ENCODE measurements around the gene MAP3K5.
"Not testable (repeated sequence)": the region's sequence is repeated elsewhere in the genome, so short reads cannot be mapped to it uniquely, and the experiment has no call there.

The MAP3K5 gene

DNA sequence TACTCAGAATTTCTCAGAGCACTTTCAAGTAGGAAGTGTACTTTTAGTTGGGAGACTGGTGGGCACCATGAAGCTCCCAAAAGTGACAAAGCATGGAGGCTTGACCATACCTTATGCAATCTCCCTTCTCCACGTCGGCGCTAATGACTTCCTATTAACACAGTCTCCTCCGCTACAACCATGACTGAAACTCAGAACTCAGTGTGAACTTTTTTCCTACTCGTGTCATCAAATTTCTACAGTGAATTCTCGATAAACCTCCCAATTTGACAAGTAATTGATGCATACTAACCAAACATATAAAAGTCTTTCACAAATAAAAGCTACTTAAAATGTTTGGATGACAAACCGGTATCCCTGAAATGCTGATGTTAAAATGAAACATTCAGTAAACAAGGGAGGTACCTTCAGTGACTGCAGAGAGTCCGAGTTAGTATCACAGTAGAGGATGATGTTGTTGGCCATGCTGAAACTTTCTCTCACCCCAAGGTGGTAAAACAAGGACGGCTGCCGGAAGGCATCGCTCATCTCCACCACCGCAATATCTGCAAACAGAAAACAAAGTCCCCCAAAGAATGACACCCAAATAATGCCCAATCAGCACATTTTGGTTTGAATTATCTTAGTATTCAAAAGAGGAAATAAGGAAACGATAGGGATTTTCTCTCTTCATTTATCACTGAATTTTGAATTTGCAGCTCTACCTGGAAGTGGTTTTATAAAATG is 72.1 kb downstream of the MAP3K5 start:
- no peak for FAIRE-seq

DNA sequence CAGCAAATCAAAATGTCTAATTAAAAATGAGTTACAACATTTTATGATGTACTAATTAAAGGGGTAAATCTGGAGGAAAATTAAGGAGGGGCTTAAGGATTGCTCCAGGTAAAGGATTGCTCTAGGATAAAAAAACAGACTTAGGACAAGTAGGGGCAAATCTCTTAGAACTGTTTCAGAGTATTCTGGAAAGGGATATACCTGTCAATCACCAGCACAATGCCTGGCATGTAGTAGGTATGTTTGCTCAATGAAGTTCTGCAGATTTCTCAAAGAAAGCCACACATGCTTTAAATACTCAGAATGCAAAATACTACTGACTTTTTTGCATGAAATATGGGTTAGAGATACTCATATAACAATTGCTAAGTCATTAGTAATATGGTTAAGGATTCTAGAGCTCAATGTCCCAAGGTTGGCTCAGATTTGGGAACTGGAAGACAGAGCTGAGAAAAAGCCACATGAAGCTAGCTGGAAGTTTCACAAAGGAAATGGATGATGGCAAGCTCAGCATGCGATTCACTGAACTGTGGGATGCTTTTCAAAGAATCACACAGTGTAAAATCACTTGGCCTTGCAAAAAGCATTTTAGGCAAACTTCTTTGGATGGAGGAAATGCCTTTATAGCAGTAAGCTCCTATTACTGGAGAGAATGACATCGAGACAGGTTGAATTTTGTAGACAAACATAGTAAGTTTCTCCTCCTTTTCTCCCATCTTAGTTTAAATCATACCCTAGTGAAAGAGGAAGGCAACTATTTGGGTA is 72.8 kb downstream of the MAP3K5 start:
- FAIRE-seq: no peak

DNA sequence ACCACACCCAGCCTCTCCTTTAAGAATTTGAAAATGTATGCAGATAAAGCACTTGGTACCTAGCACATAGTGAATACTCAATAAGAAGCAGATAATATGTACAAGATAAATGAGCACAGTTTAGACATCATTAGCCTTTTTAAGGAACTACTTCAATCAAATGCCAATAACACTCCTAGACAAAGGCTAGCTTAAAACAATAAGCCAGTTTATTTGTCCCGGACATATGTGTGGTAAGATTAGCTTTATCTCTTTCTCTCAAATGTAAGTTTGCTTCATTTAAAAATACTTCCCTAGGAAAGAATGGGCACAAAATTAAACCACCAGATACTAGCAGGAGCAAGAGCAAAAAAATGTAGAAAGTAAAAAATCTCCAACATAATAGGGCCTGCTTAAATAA is 73.8 kb downstream of the MAP3K5 start:
- FAIRE-seq: no peak

DNA sequence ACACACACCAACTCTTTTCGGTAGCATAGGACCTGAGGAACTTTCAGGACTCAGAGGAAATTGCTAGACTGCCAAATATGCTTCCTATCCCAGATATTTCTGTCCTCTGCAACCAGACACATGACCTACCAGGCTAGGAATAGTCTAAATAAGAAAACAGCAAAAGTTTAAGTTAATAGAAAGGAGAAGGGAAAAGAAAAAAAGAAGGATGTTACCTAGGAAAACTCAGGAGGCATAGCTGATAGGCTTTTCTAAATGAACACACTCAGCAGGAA is 74.6 kb downstream of the MAP3K5 start:
- no peak for FAIRE-seq

DNA sequence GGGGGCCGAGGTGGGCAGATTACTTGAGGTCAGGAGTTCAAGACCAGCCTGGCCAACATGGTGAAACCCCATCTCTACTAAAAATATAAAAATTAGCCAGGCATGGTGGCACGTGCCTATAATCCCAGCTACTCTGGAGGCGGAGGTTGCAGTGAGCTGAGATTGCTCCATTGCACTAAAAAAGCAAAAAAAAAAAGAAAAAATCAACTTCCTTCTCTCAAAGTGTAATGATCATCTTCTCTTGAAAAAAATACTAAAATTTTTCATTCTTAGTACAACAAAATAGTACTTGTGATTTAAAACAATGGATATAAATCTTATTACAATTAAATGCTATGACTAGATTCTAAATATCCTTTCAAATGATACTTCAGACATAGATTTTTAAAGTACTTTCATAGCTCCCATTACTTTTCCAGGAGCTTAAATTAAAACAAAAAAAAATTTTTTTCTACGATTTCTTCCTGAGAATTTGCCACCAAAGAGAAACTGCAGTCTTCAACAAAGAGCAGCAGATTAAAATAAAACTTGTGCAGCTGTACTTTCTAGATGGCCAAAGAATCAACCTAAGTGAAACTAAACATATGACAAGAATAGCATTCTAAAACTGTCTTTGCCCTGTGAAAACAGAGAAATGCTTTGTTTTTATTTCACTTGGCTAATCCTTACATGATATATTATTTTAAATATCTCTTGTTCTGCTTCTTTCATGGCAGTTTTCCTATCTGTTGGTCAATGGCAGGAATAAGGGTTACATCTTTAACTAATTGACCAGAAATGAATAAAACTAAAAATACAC is 75.2 kb downstream of the MAP3K5 start:
- FAIRE-seq: no peak

DNA sequence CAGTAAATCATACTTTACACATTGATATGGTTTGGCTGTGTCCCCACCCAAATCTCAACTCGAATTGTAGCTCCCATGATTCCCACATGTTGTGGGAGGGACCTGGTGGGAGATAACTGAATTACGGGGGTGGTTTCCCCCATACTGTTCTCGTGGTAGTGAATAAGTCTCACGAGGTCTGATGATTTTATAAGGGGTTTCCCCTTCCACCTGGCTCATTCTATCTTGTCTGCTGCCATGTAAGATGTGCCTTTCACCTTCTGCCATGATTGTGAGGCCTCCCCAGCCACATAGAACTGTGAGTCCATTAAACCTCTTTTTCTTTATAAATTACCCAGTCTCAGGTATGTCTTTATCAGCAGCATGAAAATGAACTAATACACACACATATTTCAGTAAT is 79.6 kb downstream of the MAP3K5 start:
- not testable (repeated sequence) for FAIRE-seq

DNA sequence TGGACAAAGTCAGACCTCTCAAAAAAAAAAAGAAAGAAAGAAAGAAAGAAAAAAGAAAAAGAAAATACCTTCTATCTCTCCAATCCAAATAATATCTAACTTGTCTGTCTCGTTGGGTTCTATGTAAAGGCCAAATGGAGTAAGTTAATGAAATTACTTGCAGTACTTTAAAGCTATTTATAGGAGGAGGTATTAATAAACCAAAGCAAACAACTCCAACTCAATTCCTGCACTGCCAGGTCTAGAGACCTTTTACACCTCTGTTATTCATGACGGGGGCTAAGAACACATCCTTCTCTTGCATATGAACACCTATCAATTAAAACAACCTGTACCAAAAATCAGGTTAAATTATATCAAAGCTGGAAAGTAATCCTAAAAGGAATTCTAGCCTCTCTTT is 80.6 kb downstream of the MAP3K5 start:
- no peak for FAIRE-seq

DNA sequence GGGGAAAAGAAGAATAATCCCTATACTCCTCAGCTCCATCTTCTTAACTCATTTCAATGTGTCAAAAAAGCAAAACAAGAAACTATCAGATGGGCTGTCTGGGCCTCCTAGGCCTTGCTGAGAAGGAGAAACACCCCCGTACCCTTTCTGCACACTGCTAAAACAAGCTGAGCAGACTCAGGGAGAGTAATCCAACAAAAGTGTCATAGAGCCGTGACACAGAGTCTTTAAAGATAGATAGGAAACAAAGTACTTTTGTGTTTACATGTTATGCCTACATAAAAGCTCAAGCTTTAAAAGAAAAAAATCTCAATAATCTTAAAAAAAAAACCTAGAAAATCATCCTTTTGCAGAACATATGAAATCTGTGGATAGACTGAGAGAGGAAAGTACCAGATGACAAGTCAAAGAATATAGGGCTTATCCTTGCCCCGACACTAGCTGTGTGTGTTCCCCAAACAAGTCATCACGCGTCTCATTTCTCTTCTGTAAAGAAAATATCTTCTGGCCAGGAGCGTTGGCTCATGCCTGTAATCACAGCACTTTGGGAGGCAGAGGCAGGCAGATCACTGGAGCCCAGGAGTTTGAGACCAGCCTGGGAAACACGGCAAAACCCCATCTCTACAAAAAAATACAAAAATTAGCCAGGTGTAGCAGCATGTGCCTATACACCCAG is 81.3 kb downstream of the MAP3K5 start:
- no peak for FAIRE-seq

DNA sequence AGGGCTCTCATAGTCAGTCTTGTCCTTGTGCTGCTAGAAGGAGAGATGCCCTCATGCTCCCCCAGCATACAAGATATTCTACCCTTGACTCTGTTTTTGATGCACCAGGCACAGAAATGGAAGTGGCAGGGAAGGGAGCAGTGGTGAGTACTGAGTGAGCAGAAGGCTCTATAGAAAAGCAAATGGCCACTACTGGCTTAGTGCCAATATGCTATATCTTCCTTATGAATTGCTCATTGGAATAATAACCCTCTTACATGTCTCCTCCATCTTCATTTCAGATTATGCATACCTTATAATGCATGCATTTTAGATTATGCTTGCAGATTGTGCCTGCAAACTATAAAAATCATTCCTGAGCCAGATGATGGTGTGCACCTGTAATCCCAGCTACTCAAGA is 82.8 kb downstream of the MAP3K5 start:
- FAIRE-seq: no peak

DNA sequence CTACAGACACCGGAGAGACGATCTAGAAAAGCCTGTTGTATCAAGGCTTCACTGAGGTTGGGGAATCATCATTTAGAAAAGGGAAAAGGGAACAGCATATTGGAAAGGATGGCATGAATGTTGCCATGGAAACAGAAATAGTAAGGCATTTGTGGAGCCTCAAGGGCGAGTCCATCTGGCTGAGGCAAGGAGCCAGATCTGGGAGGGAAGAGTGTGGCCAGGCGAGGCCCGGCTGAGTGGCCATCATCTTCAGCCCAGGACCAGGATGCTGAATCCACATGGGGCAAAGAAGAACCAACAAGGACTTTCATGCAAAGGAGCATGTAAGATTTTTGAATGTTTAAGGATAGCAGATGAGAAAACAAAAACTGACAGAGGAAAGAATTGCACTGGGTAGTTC is 85.8 kb downstream of the MAP3K5 start:
- no peak for FAIRE-seq

DNA sequence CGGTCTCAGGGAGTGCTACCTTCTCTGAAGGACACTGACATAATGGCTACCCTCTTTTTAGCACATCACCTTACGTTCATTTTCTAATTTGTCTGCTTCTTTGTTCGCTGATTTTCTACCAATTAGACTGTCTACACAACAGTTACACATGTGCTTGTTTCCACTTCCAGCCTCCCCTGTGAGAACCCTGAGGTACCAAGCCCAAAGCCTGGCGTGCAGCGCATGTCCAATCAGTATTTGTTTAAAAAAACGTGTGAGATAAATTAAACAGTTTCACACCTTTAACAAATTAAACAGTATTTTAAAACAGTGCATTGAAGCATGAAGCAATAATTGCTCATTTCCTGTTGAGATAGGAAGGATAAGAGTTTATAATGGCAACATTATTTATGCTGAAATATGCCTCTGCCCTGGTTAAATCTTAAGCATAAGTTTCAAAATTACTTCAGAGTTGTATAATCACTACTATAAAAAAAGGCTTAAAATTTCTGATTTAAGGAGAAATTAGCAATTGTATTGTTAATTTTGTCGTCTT is 88.9 kb downstream of the MAP3K5 start:
- no peak for FAIRE-seq

DNA sequence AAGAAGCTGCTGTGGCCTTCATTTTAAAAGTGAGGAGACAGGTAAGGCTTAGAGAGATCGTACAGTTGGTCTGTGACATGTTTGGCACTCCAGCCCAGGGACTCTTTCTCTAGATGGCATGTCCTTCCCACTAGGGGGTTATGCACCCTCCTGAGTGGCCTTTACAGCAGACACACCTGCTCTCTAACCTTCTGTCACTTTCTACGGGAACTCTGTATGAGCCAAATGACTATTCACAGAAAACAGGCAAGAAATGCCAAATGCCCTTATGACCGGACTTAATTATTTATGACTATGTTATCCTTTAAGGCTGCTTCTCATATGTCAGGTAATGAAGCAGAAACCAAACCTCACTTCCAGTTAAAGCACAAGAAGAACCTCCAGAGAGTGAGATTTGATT is 91.2 kb downstream of the MAP3K5 start:
- no peak for FAIRE-seq

DNA sequence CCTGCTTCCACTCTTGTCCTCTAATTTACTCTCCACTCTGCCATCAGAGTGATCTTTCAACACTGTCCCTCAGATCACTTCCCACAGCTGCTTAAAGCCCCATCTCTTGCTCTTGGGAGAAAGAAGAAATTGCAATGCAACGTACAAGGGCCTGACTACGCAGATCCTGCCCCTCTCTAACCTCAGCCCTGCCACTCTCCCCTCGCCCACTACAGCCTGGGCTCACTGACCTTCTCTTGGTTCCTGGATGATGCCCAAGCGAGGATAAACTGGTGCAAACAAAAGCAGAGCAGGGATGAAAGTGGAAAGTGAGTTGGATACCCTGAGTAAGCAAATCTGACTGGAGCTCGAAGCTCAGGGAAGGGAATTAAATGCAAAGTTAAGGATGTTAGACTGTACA is 92.9 kb downstream of the MAP3K5 start:
- FAIRE-seq: no peak

DNA sequence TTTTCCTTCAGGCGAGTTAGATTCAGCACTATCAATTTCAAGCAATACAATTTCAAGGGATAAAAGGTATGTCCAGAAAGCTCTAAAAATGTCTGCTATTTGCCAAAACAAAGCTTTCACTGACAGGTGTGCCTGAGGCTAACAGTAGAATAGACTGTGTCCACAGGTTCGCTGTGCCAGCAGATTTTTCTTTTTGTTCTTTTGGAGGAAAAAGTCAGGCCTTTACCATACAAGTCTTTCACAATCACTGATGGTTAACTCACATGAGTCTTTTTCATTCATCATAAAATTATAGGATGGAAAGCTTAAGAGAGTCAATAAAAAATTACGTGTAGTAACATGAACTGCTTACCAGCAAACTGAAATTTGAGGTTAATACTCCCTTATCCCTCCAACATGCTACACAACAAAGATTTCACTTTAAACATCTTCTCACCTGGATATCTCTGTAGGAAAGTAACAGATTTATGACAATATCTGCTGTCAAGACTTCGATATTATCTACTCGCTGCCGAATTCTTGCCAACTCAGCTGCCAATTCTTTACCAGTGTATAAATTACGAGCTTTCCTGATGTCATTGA is 95.4 kb downstream of the MAP3K5 start:
- no peak for FAIRE-seq

DNA sequence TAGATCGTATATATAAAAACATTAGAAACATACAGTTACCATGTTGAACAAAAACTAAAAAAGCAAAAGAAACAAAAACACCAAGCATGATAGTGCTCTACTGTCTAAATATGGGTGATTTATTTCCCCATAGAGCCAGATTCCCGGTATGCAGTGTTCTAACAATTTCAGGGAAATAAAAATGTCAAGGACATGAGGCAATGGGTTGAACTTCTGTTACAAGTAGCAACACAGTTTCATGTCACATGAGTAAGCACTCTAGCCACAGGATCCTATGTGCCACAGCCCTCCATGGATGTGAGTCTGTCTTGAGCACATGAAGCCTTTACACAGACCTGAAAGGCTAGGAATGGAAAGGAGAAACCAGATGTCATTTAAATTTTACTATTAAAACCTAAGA is 96.0 kb downstream of the MAP3K5 start:
- no peak for FAIRE-seq

DNA sequence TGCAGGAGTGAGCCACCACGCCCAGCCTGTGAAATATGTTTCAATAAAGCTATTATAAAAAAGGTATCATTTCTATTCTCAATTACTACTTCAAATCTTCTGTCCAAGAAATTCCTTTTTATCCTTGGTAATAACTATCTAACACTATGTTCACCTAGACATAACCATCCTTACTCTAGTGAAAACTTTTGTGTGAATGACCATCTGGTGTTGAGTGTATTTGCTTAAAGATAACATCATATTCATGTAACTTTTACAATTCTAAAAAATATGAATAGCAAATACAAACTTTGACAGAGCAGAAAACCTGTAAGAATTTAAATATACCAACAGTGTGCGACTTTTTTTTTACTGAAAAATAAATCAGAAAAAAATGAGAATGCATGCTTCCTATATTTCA is 96.9 kb downstream of the MAP3K5 start:
- no peak for FAIRE-seq

DNA sequence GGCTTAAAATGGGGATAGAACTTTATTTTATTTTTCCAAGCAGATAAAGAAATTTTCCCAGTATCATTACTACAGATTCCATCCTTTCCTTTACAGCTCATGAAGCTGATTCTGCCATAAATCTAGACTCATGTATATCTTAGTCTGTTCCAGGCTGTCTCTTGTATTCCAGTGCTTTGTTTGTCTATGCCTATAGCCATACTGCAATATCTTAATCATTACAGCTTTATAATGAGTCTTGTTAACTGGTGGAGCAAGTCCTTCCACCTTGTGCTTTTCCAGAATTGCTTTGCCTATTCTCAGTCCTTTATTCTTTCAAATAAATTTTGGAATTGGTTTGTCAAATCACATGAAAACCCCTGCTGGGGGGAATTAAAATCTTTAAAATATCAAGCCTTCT is 99.2 kb downstream of the MAP3K5 start:
- no peak for FAIRE-seq

DNA sequence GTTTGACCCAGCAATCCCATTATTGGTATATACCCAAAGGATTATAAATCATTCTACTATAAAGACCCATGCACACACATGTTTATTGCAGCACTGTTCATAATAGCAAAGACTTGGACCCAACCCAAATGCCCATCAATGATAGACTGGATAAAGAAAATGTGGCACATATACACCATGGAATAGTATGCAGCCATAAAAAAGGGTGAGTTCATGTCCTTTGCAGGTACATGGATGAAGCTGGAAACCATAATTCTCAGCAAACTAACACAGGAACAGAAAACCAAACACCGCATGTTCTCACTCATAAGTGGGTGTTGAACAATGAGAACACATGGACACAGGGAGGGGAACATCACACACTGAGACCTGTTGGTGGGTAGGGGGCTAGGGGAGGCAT is 104.4 kb downstream of the MAP3K5 start:
- FAIRE-seq: not testable (repeated sequence)

DNA sequence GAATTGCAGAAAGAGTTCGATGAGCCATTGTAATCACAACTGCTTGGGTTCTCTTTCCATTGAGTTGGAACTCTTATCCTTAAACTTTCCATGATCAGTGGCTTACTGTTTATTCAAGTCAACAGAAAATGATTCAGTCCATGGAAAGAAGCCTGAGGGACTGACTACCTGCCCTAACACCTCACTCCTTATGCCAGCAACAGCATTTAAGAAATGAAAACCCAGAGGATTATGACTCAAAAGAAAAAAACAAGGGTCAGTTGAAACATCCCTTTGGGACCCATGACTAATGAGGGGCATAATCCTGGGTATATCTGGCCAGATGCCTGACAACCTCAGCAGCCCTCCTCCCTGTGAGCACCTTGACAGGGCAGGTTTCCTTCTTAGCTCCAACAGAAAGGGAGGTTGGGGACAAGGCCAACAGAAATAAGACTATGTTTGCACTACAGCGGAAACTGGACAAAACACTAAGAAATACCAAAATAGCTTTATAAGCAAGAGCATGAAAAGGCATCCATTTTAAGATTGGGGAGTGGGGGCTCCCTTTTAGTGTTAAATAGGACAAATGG is 106.7 kb downstream of the MAP3K5 start:
- FAIRE-seq: no peak

DNA sequence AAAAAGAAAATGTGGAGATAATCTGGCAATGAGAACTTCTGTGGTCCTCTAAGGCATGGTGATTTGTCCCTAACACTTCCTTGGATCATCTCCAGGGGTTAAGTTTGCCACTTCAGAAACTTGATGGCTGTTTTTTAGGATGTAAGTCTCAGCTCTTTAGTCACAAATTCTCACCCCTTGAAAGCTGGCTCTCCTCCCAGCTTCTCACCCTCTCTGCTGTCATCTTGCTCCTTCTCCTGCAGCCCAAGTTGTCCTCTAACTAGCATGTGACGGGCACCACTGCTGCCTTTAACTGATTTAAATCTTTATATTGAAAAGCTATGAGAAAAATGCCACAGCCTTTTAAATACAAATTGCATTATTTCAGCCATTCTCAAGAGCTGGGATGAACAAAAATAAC is 107.8 kb downstream of the MAP3K5 start:
- no peak for FAIRE-seq

DNA sequence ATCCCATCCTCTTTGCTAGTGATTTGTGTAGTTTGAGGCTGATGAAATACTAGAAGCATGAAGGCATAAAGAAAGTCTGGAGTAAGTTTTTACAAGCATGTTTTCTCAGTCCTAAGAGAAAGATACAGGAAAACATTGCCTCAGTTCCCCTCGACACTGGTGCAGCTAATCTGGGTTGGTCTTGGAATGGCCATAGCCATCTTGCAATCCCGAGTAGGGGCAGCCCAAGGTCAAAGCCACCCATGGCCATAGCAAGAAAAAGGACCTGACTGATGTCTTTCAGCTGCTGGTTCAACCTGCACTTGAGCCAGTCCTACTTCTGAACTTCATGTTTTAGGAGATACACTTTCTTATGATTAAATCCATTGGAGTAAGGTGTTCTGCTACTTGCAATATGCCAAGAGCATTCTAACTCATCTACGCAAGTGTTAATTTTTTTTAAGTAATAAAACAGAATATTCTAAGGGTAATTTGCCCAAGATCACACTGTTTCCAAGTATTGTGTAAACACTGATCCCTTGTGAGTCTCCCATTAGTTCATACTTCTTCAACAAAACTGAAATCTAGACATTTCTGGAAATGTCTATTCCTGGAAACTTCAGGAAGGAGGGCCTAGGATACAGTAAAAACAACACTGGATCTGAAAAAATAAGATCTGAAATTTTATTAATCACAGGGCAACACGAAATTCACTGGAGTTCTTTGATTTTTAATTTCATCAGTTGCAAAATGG is 108.9 kb downstream of the MAP3K5 start:
- no peak for FAIRE-seq

DNA sequence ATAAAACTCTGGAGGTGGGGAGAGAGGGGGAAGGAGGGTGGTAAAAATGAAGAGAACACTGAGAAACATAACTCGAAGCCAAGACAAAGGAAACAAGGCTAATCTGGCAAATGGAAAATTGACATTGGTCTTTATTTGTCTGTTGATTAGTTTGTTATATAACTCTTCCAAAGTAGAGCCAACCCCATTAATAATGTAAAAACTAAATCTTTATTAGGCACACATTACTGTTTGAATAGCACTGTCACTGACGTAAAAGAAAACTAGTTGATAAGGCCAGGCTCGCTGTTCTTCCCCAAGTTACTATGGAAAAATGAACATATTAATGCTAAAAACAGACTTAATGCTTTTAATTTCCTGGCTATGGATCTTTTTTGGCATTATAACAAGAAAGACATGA is 110.0 kb downstream of the MAP3K5 start:
- FAIRE-seq: no peak

All from TTC549 (cell line).